HG02884 (cell line): ENCODE data around the gene THEMIS2.
"Not testable (repeated sequence)": the region's sequence is repeated elsewhere in the genome, so short reads cannot be mapped to it uniquely, and the experiment has no call there.

ENCODE experiments used
- ATAC-seq: cut with Tn5 transposase; IDR thresholded peaks from one replicate; pipeline ENCODE4 v1.9.1; 2021; ENCODE audit warnings: mild to moderate bottlenecking, moderate library complexity; ENCODE audit not compliant: unreplicated experiment

THEMIS2 gene

GRCh38 chr1:27872059-27872801, at the start of gene THEMIS2:
Gene THEMIS2 (plus strand): TSS chr1:27872544. CDS start chr1:27872572, 28 bp downstream.
- ATAC-seq, result no peak

DNA sequence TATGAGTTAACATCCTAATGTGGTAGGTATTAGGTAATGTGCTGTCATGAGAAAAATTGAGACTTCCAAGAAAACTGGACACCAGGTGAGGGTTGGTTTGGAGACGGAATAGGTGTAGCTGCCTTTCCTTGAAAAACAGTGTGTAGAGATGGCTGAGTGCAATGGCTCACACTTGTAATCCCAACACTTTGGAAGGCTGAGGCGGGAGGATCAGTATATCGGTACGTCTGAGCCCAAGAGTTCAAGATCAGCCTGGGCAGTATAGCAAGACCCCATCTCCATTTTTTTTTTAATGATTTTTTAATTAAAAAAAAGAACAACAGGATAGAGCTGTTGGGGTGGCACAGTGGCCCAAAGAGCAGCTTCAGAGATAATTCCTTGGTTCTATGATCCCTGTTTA, 48.6 kb upstream of the THEMIS2 start:
- no peak for ATAC-seq

- no peak for ATAC-seq
Measured at GRCh38 chr1:27824411-27824810, 47.9 kb upstream of the THEMIS2 start.

- ATAC-seq, result not testable (repeated sequence)
Measured at GRCh38 chr1:27829339-27829960, 42.9 kb upstream of the THEMIS2 start.

GRCh38 chr1:27830621-27831440, 41.5 kb upstream of the THEMIS2 start, which contains the start of gene PPP1R8:
Gene PPP1R8 (plus strand): TSS chr1:27830782. CDS start chr1:27830836, 54 bp downstream.
- peak; percentile 91 for ATAC-seq

- no peak for ATAC-seq
Measured at GRCh38 chr1:27831568-27832410, 40.6 kb upstream of the THEMIS2 start.

GRCh38 chr1:27832762-27833161, 39.6 kb upstream of the THEMIS2 start:
- no peak for ATAC-seq

DNA sequence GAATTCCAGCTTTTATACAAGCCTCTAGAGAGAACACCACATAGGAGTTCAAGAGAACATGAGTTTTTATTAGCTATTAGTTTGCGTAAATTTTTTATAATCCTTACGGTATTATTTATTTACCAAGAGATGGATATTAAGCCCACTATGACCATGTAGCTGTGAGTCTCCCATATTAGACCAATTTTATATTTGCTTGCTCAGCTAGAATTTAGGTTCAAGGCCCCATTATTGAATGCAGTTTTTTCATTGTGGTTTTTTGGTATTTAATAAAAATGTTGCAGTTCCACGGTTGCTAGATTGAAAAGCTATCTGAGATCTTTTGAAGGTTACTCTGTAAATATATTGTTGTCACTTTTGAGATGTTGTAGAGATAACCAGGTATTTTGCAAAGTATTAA, 38.9 kb upstream of the THEMIS2 start:
- no peak for ATAC-seq

DNA sequence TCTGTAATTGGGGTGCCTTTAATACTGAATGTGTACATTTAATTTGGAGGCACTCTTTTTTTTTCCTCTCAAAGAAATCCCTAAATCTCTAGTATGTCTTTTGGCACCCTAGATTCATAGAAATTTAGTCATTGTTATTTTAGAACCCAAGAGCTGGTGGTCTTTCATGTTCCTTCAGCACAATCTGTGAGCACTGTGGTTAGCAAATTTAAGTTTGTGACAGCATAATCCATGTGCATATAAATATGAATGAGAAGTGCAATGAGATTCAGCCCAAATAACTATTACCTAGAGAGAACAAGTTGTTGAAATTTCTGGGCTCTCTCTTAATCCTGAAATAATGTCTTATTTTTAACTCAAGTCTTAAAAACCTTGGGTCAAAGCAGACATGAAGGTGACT, 37.3 kb upstream of the THEMIS2 start:
- no peak for ATAC-seq

GRCh38 chr1:27835501-27835900, 36.8 kb upstream of the THEMIS2 start:
- no peak for ATAC-seq

- ATAC-seq, result no peak
Measured at GRCh38 chr1:27849951-27850350, 22.4 kb upstream of the THEMIS2 start.

- ATAC-seq, result no peak
Measured at GRCh38 chr1:27855085-27855484, 17.3 kb upstream of the THEMIS2 start.

DNA sequence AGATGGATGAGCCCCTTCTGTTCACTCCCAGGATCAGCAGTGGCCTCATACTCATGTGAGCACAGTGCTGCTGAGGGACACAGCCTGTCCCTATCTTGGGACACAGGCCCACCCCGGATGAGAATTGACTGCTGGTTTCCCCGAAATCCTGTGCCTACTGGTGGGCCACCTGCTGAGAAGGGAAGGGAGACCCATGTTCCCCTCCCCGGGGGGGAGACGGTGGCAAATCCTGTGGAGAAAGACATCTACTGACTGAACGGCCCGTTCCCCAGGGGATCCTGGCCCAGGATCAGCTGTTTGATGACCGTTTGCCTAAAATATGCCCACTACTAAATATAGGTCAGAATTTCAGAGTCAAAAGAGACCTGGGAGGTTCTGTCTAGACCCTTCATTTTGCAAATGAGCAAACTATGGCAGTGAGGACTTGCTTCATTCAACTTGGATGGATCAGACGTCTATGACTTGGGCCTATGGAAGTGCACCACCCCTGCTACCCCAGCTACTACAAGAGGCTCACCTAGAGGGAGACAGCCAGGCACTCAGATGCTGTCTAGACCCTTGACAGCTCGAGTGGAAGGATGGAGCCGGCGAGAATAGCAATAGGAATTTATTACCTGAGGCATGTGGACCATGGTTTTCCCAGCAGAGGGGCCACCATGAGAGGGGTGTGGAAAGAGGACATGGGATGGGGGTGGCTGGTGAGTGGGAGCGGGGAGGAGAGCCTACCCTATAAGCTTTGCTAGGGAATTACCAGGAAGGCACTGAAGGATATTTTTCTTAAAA, 15.6 kb upstream of the THEMIS2 start:
- ATAC-seq, result no peak

DNA sequence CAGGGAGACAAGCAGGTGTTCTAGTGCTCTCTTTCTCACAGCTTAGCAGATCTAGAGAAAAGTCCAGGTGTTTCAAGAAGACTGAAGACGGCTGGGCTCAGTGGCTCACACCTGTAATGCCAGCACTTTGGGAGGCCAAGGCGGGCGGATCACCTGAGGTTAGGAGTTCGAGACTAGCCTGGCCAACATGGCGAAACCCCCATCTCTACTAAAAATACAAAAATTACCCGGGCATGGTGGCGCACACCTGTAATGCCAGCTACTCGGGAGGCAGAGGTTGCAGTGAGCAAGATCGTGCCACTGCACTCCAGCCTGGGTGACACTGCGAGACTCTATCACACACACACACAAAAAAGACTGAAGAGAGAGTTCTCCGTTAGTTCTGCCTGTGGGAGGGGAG, 14.8 kb upstream of the THEMIS2 start:
- ATAC-seq, result not testable (repeated sequence)

DNA sequence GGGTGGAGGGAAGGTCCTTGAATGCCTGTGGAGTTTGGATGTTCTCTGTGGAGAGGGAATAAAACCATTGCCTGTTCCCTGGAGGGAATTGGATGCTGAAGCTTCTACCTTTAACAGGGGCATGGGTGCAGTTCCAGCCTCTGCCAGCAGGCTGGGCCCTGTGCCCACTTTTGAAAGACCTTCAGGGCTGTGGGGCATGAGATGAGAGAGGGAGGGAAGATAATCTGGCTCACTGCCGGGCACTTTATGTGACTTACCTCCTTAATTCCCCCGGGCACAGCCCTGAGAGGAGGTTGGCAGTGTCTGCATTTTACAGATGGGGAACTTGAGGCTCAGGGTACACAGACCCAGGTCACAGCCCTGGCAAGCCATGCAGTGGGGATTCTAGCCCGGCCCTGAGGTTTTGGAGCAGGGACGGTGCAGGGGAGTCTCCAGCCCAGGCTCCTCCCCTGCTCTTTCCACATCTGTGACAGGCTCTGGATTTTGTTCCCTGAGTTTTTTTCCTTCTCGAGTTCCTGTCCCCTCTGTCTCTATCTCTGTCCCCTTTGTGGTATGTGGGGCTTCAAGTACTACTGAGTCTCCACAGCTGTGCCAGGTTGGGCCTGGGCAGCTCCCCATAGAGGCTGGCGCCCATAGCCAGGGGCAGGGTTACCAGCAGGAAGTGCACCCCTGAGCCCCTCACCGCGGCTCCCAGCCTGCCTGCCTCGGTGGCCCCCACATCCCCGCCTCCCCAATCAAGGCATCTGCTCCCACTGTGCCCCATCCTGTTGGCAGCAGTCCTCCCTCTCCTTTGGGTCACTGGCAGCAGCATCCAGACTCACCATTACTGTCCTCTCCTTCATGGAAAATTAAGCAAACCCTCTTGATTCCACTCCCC, 14.0 kb upstream of the THEMIS2 start:
- no peak for ATAC-seq

GRCh38 chr1:27858949-27859576, 13.3 kb upstream of the THEMIS2 start:
- ATAC-seq, result no peak

DNA sequence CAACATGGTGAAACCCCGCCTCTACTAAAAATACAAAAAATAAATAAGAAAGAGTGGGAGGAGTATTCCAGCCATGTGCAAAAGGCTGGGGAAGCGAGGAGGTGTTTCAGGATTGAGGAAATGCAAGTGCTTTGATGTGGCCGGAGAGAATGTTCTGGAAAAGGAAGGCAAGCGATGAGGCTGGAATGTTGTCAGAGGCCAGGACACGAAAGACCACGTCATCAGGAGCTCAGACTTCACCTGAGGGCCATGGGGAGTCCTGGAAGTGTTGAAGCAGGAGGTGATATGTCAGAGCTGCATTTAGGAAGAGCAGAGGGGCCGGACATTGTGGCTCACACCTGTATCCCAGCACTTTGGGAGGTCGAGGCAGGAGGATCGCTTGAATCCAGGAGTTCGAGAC, 10.9 kb upstream of the THEMIS2 start:
- no peak for ATAC-seq

GRCh38 chr1:27862004-27862403, 10.3 kb upstream of the THEMIS2 start:
- ATAC-seq, result no peak
